Naive thymus-derived CD8-positive, alpha-beta T cell (primary cell): Measurements from ENCODE around the gene NME7. TPM values are rescaled to one million over a fixed set of nuclear protein-coding genes. Genes with fewer than 3 reads are reported as not detected.
"Not testable (repeated sequence)": the region's sequence is repeated elsewhere in the genome, so short reads cannot be mapped to it uniquely, and the experiment has no call there.

Source experiments
- ATAC-seq, 2 donors: fragments of 150-1000 bp; cut with Tn5 transposase in 1 of 2; sonication (Bioruptor Pico), chemical (Tn5 transposase) in 1 of 2; 1 replicate in 1 of 2; 2 replicates in 1 of 2; pipeline ENCODE4 v1.10.0; 2021; ENCODE audit warnings: mild to moderate bottlenecking in 2 of 2, moderate library complexity in 2 of 2
- POLR2A ChIA-PET: fragments of 350-600 bp; sonication (Branson Sonifier 250); formaldehyde crosslinking; loops from one replicate; lab custom pipeline; 2021; ENCODE audit warnings: antibody characterized with exemption; lab: Charles Lee
- DNase-seq, 10 donors: peaks; one replicate each; pipeline versions ENCODE4 v3.0.0 to v3.0.0-alpha.2; 2020 to 2022
- H3K27ac Mint-ChIP-seq, 10 donors: one replicate each; pipeline ENCODE4 v1.8.0; 2020 to 2022; ENCODE audit warnings: mild to moderate bottlenecking in 10 of 10, mixed read lengths in 10 of 10, moderate library complexity in 4 of 10, inconsistent platforms in 1 of 10
- H3K27me3 Mint-ChIP-seq, 5 donors: one replicate each; pipeline ENCODE4 v1.8.0; 2021 to 2022; ENCODE audit warnings: mixed read lengths in 5 of 5
- H3K36me3 Mint-ChIP-seq, 3 donors: one replicate each; pipeline ENCODE4 v1.8.0; 2020 to 2022; ENCODE audit warnings: mixed read lengths in 3 of 3, mild to moderate bottlenecking in 2 of 3, inconsistent platforms in 1 of 3
- H3K4me1 Mint-ChIP-seq, 4 donors: one replicate each; pipeline ENCODE4 v1.8.0; 2021 to 2022; ENCODE audit warnings: mixed read lengths in 4 of 4
- H3K4me3 Mint-ChIP-seq, 10 donors: one replicate each; pipeline ENCODE4 v1.8.0; 2020 to 2022; ENCODE audit warnings: mild to moderate bottlenecking in 10 of 10, mixed read lengths in 10 of 10, moderate library complexity in 6 of 10, inconsistent platforms in 1 of 10
- H3K9me3 Mint-ChIP-seq, 9 donors: one replicate each; pipeline ENCODE4 v1.8.0; 2020 to 2022; ENCODE audit warnings: mixed read lengths in 9 of 9, mild to moderate bottlenecking in 3 of 9, inconsistent platforms in 1 of 9, moderate library complexity in 1 of 9
- polyA plus RNA-seq, 3 donors: library from polyadenylated mRNA; unstranded; fragments of 300-500 nt; fragmentation: Illumina TruSeq; gene quantifications; one replicate each; pipeline ENCODE4 v1.2.3, GENCODE V29; 2021
- total RNA-seq, 8 experiments: library from RNA in 2 of 8; stranded (reverse) in 2 of 8; gene quantifications; one replicate each; pipeline ENCODE4 v1.2.3 and lab custom pipeline; 2021 to 2026

Gene NME7
- total and polyA plus RNA-seq, 5 experiments from 2014 or later: 13.2 to 29.9 (median 18.0) TPM

GRCh38 chr1:169367096-169367685 is 406 bp downstream of the NME7 start:
- POLR2A ChIA-PET: interaction anchor here (0.6 to 1.7 kb wide), 5 partner anchors 12 to 1431 kb away, joined by 3 to 9 read pairs (median 3); partner anchors contain the start of genes METTL18 and SLC19A2
- Mint-ChIP-seq H3K4me1 (peaks cover 13 to 53% (median 32%) of the 10 kb centered on the region in 4 donors), H3K36me3 (peaks cover 0 to 26% (median 15%) of the 10 kb centered on the region in 3 donors), H3K4me3 (no peak overlapping the region), H3K27me3 (no peaks in the 10 kb centered on the region), H3K9me3 (peaks cover 0 to 5% (median 0%) of the 10 kb centered on the region in 9 donors), H3K27ac (no peak overlapping the region)
- peak in 1 of 10 donors; percentile 62 for DNase-seq
- peak in 1 of 2 donors; percentile 8 for ATAC-seq

- DNase-seq (no peak), ATAC-seq (no peak)
- Mint-ChIP-seq H3K9me3 (peaks cover 0 to 5% (median 0%) of the 10 kb centered on the region in 9 donors), H3K27me3 (no peaks in the 10 kb centered on the region), H3K36me3 (peaks cover 0 to 8% (median 8%) of the 10 kb centered on the region in 3 donors), H3K4me1 (peaks cover 11 to 43% (median 26%) of the 10 kb centered on the region in 4 donors), H3K27ac (peak overlapping the region in 6 of 10 donors; percentile 15 to 64 (median 50)), H3K4me3 (peak overlapping the region in 1 of 10 donors; percentile 29)
- POLR2A ChIA-PET: interaction anchor here (1.2 kb wide), 1 partner anchor 24 kb away, joined by 3 read pairs; no protein-coding TSS in a partner anchor
These were observed 2.6 kb downstream of the NME7 start for GRCh38 chr1:169364948-169365347.

- Mint-ChIP-seq H3K27me3 (no peaks in the 10 kb centered on the region), H3K27ac (peak overlapping the region in 7 of 10 donors; percentile 42 to 74 (median 60)), H3K4me1 (peaks cover 11 to 33% (median 22%) of the 10 kb centered on the region in 4 donors), H3K9me3 (peaks cover 0 to 5% (median 0%) of the 10 kb centered on the region in 9 donors), H3K4me3 (peak overlapping the region in 2 of 10 donors; percentile 44 to 54), H3K36me3 (peaks cover 0 to 6% (median 5%) of the 10 kb centered on the region in 3 donors)
- POLR2A ChIA-PET: no interaction called here
- ATAC-seq (no peak), DNase-seq (no peak)
These were observed 4.4 kb downstream of the NME7 start for GRCh38 chr1:169363046-169363730.

GRCh38 chr1:169361281-169361680 is 6.3 kb downstream of the NME7 start:
- ATAC-seq (no peak), DNase-seq (no peak)
- Mint-ChIP-seq H3K36me3 (peaks cover 0 to 6% (median 5%) of the 10 kb centered on the region in 3 donors), H3K27ac (no peak overlapping the region), H3K9me3 (peaks cover 0 to 5% (median 0%) of the 10 kb centered on the region in 9 donors), H3K4me1 (peaks cover 11 to 33% (median 22%) of the 10 kb centered on the region in 4 donors), H3K27me3 (no peaks in the 10 kb centered on the region), H3K4me3 (no peak overlapping the region)
- POLR2A ChIA-PET: no interaction called here

- Mint-ChIP-seq H3K27me3 (no peaks in the 10 kb centered on the region), H3K27ac (no peak overlapping the region), H3K4me1 (peaks cover 12 to 33% (median 22%) of the 10 kb centered on the region in 4 donors), H3K36me3 (peaks cover 0 to 6% (median 5%) of the 10 kb centered on the region in 3 donors), H3K9me3 (peaks cover 0 to 5% (median 0%) of the 10 kb centered on the region in 9 donors), H3K4me3 (no peak overlapping the region)
- POLR2A ChIA-PET: no interaction called here
- DNase-seq (no peak), ATAC-seq (no peak)
These were observed 7.2 kb downstream of the NME7 start for GRCh38 chr1:169360415-169360814.

GRCh38 chr1:169348383-169349036 is 19.1 kb downstream of the NME7 start:
- DNase-seq: peak in 5 of 10 donors; percentile 20 to 60 (median 59)
- Mint-ChIP-seq H3K4me3 (no peak overlapping the region), H3K4me1 (peaks cover 2 to 15% (median 6%) of the 10 kb centered on the region in 4 donors), H3K36me3 (no peaks in the 10 kb centered on the region), H3K9me3 (no peaks in the 10 kb centered on the region), H3K27ac (no peak overlapping the region), H3K27me3 (no peaks in the 10 kb centered on the region)
- ATAC-seq: peak; percentile 41 to 50
- POLR2A ChIA-PET: interaction anchor here (1.0 to 1.4 kb wide), 3 partner anchors 744 to 1006 kb away, joined by 3 to 5 read pairs (median 3); no protein-coding TSS in a partner anchor

- no peaks in the 10 kb centered on the region for H3K9me3 Mint-ChIP-seq
- no peak overlapping the region for H3K4me3 Mint-ChIP-seq
- no peak overlapping the region for H3K27ac Mint-ChIP-seq
- peaks cover 2 to 15% (median 6%) of the 10 kb centered on the region in 4 donors for H3K4me1 Mint-ChIP-seq
- no peak for ATAC-seq
- no peak for DNase-seq
- no peaks in the 10 kb centered on the region for H3K36me3 Mint-ChIP-seq
- H3K27me3 Mint-ChIP-seq: no peaks in the 10 kb centered on the region
- POLR2A ChIA-PET: interaction anchor here (1.0 to 1.4 kb wide), 3 partner anchors 744 to 1005 kb away, joined by 3 to 5 read pairs (median 3); no protein-coding TSS in a partner anchor
These were observed 19.8 kb downstream of the NME7 start for GRCh38 chr1:169347688-169348382.

- ATAC-seq: no peak
- H3K27me3 Mint-ChIP-seq: no peaks in the 10 kb centered on the region
- no peak overlapping the region for H3K4me3 Mint-ChIP-seq
- peak overlapping the region in 4 of 10 donors; percentile 27 to 57 (median 35) for H3K27ac Mint-ChIP-seq
- DNase-seq: no peak
- no peaks in the 10 kb centered on the region for H3K36me3 Mint-ChIP-seq
- peaks cover 0 to 3% (median under 1%) of the 10 kb centered on the region in 4 donors for H3K4me1 Mint-ChIP-seq
- no peaks in the 10 kb centered on the region for H3K9me3 Mint-ChIP-seq
- POLR2A ChIA-PET: no interaction called here
These were observed 21.5 kb downstream of the NME7 start for GRCh38 chr1:169346036-169346589.

- Mint-ChIP-seq H3K27me3 (no peaks in the 10 kb centered on the region), H3K4me1 (peaks cover 0 to 5% (median 2%) of the 10 kb centered on the region in 4 donors), H3K4me3 (no peak overlapping the region), H3K36me3 (peaks cover 0 to 4% (median 0%) of the 10 kb centered on the region in 3 donors), H3K27ac (peak overlapping the region in 2 of 10 donors; percentile 31 to 39), H3K9me3 (no peaks in the 10 kb centered on the region)
- no peak for DNase-seq
- POLR2A ChIA-PET: no interaction called here
- ATAC-seq: no peak
These were observed 22.1 kb downstream of the NME7 start for GRCh38 chr1:169345511-169345910.

GRCh38 chr1:169342096-169342495 is 25.5 kb downstream of the NME7 start:
- POLR2A ChIA-PET, H3K27me3 Mint-ChIP-seq, H3K27ac Mint-ChIP-seq, ATAC-seq, H3K9me3 Mint-ChIP-seq, DNase-seq, H3K4me3 Mint-ChIP-seq: not testable (repeated sequence)
- Mint-ChIP-seq H3K4me1 (peaks cover 4 to 24% (median 9%) of the 10 kb centered on the region in 4 donors), H3K36me3 (peaks cover 4 to 12% (median 4%) of the 10 kb centered on the region in 3 donors)

- H3K36me3 Mint-ChIP-seq: peaks cover 4 to 12% (median 10%) of the 10 kb centered on the region in 3 donors
- peaks cover 0 to 4% (median 0%) of the 10 kb centered on the region in 9 donors for H3K9me3 Mint-ChIP-seq
These were observed 26.7 kb downstream of the NME7 start for GRCh38 chr1:169340882-169341281.

More at GRCh38 chr1:169340882-169341281, 26.7 kb downstream of the NME7 start:
- POLR2A ChIA-PET: interaction anchor here (1.0 kb wide), 1 partner anchor 24 kb away, joined by 3 read pairs; no protein-coding TSS in a partner anchor
- Mint-ChIP-seq H3K4me3 (no peak overlapping the region), H3K27ac (no peak overlapping the region), H3K27me3 (no peaks in the 10 kb centered on the region), H3K4me1 (peaks cover 4 to 30% (median 9%) of the 10 kb centered on the region in 4 donors)
- no peak for ATAC-seq
- DNase-seq: no peak
